ENCODE results near the gene KIF1C. TPM values are rescaled to one million over a fixed set of nuclear protein-coding genes. Genes with fewer than 3 reads are reported as not detected.

KIF1C gene
- polyA plus RNA-seq, 6 donors from 2014 or later, result 0.16 to 3.6 (median 2.0) TPM; not detected in 1

DNA sequence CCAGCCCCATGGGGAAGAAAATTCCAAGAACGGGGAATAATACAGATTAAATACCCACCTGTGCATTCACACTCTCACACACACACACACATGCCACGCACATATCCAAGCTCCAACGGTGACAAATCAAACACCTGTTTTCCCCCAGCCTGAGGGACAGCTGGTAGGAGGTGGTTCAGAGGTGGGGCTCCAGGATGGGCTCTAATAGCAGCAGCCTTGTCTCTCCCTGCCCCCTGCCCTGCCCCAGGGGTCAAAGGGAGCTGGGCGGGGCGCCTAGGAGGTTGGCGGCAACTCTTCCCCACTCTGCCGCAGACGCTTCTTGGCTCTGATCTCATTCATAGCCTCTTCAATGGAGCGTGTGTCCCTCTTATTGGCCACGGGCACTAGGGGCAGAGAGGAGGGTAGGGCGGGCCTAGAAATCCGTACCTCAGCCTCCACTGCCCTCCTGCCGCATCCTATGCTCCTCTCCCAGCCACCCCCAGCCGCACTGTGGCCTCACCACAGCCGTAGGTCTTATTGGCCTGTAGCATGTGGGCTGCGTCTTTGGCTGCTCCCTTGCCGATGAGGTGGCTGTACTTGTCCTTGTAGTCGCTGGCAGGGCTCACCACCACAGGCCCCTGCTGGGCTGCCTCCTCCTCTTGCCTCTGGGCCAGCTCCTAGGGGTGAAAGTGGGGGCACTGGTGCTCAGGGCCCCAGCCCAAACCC lies 38.3 kb upstream of the KIF1C start:
- peaks cover 11 to 20% (median 19%) of the 10 kb centered on the region in 3 donors for H3K4me1 Mint-ChIP-seq
- DNase-seq, result no peak
- H3K27ac Mint-ChIP-seq, result peak overlapping the region in 1 of 6 donors; percentile 61
- no peak for ATAC-seq (ENCODE audit: low read depth in 2 of 2)
- peak overlapping the region in 1 of 8 donors; percentile 2 for H3K4me3 Mint-ChIP-seq
- H3K36me3 Mint-ChIP-seq, result peaks cover 6 to 19% of the 10 kb centered on the region in 2 donors
- no peaks in the 10 kb centered on the region for H3K27me3 Mint-ChIP-seq
- no peaks in the 10 kb centered on the region for H3K9me3 Mint-ChIP-seq

GRCh38 chr17:4960279-4960922 lies 37.3 kb upstream of the KIF1C start:
- DNase-seq (no peak), ATAC-seq (ENCODE audit: low read depth in 2 of 2) (no peak)
- Mint-ChIP-seq H3K9me3 (no peaks in the 10 kb centered on the region), H3K27ac (peak overlapping the region in 2 of 6 donors; percentile 11 to 59), H3K36me3 (peaks cover 6 to 19% of the 10 kb centered on the region in 2 donors), H3K4me3 (peak overlapping the region in 1 of 8 donors; percentile 29), H3K4me1 (peaks cover 16 to 24% (median 24%) of the 10 kb centered on the region in 3 donors), H3K27me3 (no peaks in the 10 kb centered on the region)

DNA sequence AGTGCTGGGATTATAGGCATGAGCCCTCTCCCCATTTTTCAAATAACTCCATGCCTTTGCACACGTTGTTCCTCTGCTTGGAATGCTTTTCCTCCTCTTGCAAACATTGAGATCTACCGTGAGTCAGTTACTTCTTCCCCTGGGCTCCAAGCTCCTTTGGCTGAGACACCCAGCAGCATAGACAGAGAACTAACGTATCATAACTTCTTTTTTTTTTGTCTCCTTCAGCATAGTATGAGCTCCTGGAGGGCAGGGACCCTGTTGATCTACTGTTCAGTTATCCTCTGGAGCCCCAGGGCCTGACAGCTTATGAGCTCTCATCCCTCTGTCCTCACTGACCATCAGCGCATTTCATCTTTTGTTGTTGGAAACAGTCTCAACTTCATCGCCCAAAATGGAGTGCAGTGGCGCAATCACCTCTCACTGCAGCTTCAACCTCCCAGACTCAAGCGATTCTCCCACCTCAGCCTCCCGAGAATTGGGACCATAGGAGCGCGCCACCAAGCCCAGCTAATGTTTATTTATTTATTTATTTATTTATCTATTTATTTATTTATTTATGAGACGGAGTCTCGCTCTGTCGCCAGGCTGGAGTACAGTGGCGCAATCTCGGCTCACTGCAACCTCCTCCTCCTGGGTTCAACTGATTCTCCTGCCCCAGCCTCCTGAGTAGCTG lies 32.3 kb upstream of the KIF1C start:
- Mint-ChIP-seq H3K27ac (peak overlapping the region in 2 of 6 donors; percentile 23 to 52), H3K4me3 (peak overlapping the region in 5 of 8 donors; percentile 4 to 76 (median 56))
- no peak for DNase-seq

GRCh38 chr17:4966844-4967538 lies 30.8 kb upstream of the KIF1C start:
- no peak overlapping the region for H3K27ac Mint-ChIP-seq
- H3K36me3 Mint-ChIP-seq, result no peaks in the 10 kb centered on the region

More for the DNA sequence above, 32.3 kb upstream of the KIF1C start:
- Mint-ChIP-seq H3K36me3 (peaks cover 5 to 6% of the 10 kb centered on the region in 2 donors), H3K9me3 (no peaks in the 10 kb centered on the region), H3K4me1 (peaks cover 14 to 23% (median 22%) of the 10 kb centered on the region in 3 donors), H3K27me3 (no peaks in the 10 kb centered on the region)
- no peak for ATAC-seq (ENCODE audit: low read depth in 2 of 2)

DNA sequence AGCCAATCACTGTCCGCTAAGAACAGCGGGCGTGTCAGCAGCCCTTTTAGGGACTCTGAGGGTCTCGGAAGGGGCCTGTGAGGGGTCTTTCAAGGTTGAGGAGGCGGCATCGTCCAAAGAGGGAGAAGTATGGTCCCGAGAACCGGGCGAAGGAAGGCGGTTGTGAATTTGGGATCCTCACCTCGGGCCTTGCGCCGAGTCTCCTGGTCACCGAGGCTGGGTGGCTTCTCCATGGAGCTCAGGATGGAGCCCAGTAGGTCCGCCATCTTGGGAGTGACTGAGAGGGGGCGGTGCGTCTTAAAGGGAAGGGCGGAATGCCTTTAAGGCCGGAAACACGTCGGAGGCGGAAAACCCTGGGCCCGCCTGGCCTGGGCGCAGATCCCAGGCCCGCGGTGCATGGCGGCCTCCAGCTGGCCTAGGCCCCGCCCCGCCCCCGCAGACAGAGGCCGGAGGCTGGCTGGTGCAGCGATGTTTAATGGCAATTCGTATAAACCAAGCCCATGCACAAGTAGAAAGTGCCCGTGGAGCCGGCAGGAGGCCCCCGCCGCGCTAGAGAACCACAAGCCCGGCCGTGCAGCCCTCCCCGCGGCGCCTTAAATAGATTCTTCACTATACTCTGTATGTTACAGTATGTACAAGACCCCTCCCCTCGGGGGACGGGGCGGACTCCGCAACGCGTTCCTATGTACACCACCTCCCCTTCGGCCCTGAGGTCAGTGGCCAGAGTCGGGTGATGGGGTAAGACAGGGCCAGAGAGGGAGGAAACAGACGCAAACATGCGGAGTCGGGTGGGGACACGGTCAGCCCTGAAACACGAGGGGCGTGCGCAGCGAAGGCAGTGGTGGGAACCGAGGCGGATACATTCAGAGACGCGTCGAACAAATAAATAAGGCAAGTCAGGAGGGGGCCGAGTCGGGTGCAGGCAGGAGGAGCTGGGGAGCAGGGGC lies 29.9 kb upstream of the KIF1C start, which contains the start of gene SPAG7:
Gene SPAG7, minus strand, starts transcription at position 279 of the 947 bp plus-strand sequence. Its CDS starts 13 bp downstream, at position 266.
- Mint-ChIP-seq H3K9me3 (no peaks in the 10 kb centered on the region), H3K4me1 (peaks cover 14 to 26% (median 18%) of the 10 kb centered on the region in 3 donors), H3K4me3 (no peak within 1 kb of the TSS), H3K27me3 (no peaks in the 10 kb centered on the region), H3K27ac (peak within 1 kb of the TSS in 3 of 6 donors; percentile 22 to 93 (median 78)), H3K36me3 (no peaks in the 10 kb centered on the region)
- DNase-seq (peak; percentile 97), ATAC-seq (ENCODE audit: low read depth in 2 of 2) (peak; percentile 59 to 63)

More at GRCh38 chr17:4966844-4967538, 30.8 kb upstream of the KIF1C start:
- Mint-ChIP-seq H3K4me3 (no peak overlapping the region), H3K27me3 (no peaks in the 10 kb centered on the region), H3K9me3 (no peaks in the 10 kb centered on the region), H3K4me1 (peaks cover 14 to 26% (median 18%) of the 10 kb centered on the region in 3 donors)
- DNase-seq, result peak; percentile 97
- peak; percentile 83 to 84 for ATAC-seq (ENCODE audit: low read depth in 2 of 2)

DNA sequence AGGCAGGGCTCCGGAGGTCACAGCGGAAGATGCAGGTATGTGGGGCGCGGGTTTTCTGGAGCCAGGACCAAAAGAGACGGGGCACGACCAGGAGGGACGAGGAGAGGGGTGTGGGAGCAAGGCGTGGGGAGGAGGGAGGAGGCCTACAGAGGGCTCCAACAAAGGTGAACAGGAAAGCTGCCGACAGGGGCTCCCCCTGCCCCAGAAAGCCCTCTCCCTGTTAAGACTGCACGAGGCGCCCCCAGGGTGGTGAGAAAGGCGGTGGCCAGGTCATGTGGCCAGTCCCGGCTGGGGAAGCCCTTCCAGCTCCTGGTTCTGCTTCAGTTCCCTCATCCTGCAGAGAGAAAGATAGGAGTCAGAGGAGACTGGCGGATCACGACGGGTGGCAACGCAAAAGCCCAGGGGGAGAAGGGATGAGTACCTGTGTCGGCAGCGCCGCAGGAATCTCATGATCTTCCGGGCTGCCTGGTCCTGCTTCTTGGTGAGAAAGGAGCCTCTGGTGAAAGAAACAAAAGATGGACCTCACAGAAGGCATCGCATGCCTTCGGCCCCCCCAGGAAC lies 29.2 kb upstream of the KIF1C start:
- H3K27ac Mint-ChIP-seq, result peak overlapping the region in 1 of 6 donors; percentile 54
- H3K36me3 Mint-ChIP-seq, result peaks cover 0 to 6% of the 10 kb centered on the region in 2 donors
- H3K9me3 Mint-ChIP-seq, result no peaks in the 10 kb centered on the region
- DNase-seq (no peak), ATAC-seq (ENCODE audit: low read depth in 2 of 2) (no peak)
- peak overlapping the region in 2 of 8 donors; percentile 39 to 79 for H3K4me3 Mint-ChIP-seq
- no peaks in the 10 kb centered on the region for H3K27me3 Mint-ChIP-seq
- peaks cover 14 to 24% (median 18%) of the 10 kb centered on the region in 3 donors for H3K4me1 Mint-ChIP-seq

DNA sequence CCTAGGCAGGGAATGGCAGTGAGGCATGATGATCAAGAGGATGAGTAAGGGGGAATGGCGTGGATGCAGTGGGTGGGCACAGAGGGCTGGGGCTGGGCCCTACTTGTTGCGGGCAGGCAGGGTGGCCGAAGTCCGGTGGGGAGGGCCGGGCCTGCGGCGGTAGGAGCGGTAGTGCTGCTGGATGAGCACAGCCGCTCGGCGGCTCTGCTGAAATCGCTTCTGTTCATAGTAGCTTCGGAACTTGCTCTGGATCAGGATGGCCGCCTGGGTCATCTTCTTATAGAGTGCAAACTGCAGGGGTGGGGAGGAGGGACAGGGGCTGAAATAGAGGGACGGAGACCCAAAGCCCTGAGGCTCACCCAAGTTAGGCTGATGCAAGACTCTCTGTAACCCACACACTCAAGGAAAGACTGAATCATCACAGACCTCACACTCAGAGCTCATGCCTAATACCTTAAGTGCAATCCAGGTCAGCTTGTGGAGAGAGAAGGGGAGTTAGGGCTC lies 28.7 kb upstream of the KIF1C start:
- H3K27me3 Mint-ChIP-seq, result no peaks in the 10 kb centered on the region
- ATAC-seq (ENCODE audit: low read depth in 2 of 2) (no peak), DNase-seq (no peak)
- H3K4me1 Mint-ChIP-seq, result peaks cover 14 to 29% (median 18%) of the 10 kb centered on the region in 3 donors
- H3K9me3 Mint-ChIP-seq, result no peaks in the 10 kb centered on the region
- peak overlapping the region in 2 of 6 donors; percentile 54 to 74 for H3K27ac Mint-ChIP-seq
- H3K4me3 Mint-ChIP-seq, result peak overlapping the region in 2 of 8 donors; percentile 39 to 79
- peaks cover 0 to 12% of the 10 kb centered on the region in 2 donors for H3K36me3 Mint-ChIP-seq

GRCh38 chr17:4969551-4970173 lies 28.1 kb upstream of the KIF1C start:
- no peaks in the 10 kb centered on the region for H3K27me3 Mint-ChIP-seq
- H3K9me3 Mint-ChIP-seq, result no peaks in the 10 kb centered on the region
- DNase-seq (no peak), ATAC-seq (ENCODE audit: low read depth in 2 of 2) (no peak)
- peak overlapping the region in 3 of 6 donors; percentile 6 to 82 (median 48) for H3K27ac Mint-ChIP-seq
- H3K4me3 Mint-ChIP-seq, result peak overlapping the region in 3 of 8 donors; percentile 39 to 79 (median 58)
- peaks cover 18 to 29% (median 18%) of the 10 kb centered on the region in 3 donors for H3K4me1 Mint-ChIP-seq
- H3K36me3 Mint-ChIP-seq, result peaks cover 0 to 16% of the 10 kb centered on the region in 2 donors

DNA sequence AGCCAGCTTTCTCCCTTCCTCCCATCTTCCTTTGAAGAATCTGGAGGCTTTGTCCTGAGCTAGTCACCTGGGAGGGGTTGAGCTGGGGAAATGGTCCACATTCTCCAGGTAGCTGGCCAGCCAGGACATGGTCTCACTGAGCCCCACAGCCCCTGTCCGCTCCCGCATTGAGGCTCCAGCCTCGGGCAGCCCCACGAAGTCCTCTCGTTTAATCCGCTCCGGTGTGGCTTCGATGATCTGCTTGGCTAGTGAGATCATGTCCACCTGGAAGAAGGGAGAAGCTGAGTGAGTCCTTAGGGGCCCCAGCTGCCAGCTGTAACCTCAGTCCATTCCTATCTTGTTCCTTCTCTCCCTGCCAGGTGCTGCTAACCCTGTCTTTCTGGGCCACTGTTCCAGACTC lies 27.5 kb upstream of the KIF1C start:
- Mint-ChIP-seq H3K27me3 (no peaks in the 10 kb centered on the region), H3K4me3 (peak overlapping the region in 4 of 8 donors; percentile 29 to 79 (median 74)), H3K36me3 (peaks cover 0 to 22% of the 10 kb centered on the region in 2 donors), H3K4me1 (peaks cover 14 to 31% (median 22%) of the 10 kb centered on the region in 3 donors), H3K9me3 (no peaks in the 10 kb centered on the region), H3K27ac (peak overlapping the region in 2 of 6 donors; percentile 62 to 74)
- DNase-seq (no peak), ATAC-seq (ENCODE audit: low read depth in 2 of 2) (no peak)

DNA sequence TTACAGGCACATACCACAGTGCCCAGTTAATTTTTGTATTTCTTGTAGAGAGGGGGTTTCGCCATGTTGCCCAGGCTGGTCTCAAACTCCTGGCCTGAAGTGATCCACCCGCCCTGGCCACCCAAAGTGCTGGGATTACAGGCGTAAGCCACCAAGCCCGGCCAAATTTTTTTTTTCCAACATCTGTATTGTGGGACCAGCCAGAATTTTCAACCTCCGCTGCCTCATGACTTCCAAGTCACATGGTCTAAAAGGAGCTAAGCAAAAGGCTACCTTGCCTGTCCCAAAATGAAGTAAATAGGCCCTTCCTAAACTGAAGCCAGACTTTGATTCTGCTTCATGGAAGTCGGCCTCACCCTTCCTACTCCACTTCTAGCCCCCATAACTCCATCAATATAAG lies 25.9 kb upstream of the KIF1C start:
- H3K4me3 Mint-ChIP-seq, result no peak overlapping the region

DNA sequence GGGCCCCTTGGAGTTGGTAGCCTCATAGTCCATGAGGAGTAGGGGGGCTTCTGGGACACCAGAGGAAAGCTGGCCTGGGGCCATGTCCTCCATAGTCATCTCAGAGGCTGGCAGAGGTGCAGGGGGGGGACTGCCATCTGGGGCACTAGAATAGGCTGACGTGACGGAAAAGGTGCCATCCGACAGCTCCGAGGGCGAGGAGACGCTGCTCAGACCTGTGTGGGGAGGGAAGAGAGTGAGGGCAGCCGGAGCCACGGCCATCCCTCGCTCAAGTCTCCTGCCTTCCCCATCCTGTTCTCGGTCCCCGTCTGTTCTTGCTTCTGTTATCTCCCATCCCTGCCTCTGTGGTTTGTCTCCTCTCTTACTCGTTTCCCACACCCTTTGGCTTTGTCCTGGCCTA lies 25.4 kb upstream of the KIF1C start:
- Mint-ChIP-seq H3K27me3 (no peaks in the 10 kb centered on the region), H3K4me3 (no peak overlapping the region), H3K27ac (peak overlapping the region in 3 of 6 donors; percentile 27 to 65 (median 29)), H3K36me3 (peaks cover 0 to 29% of the 10 kb centered on the region in 2 donors), H3K4me1 (peaks cover 2 to 26% (median 10%) of the 10 kb centered on the region in 3 donors), H3K9me3 (no peaks in the 10 kb centered on the region)
- ATAC-seq (ENCODE audit: low read depth in 2 of 2), result no peak
- DNase-seq, result no peak

More for the DNA sequence above, 25.9 kb upstream of the KIF1C start:
- no peaks in the 10 kb centered on the region for H3K9me3 Mint-ChIP-seq
- no peak overlapping the region for H3K27ac Mint-ChIP-seq
- H3K36me3 Mint-ChIP-seq, result peaks cover 0 to 29% of the 10 kb centered on the region in 2 donors
- DNase-seq, result no peak
- no peak for ATAC-seq (ENCODE audit: low read depth in 2 of 2)
- peaks cover 2 to 26% (median 10%) of the 10 kb centered on the region in 3 donors for H3K4me1 Mint-ChIP-seq
- no peaks in the 10 kb centered on the region for H3K27me3 Mint-ChIP-seq

Measured in naive B cell (primary cell).